ENCODE results near the gene COLEC12.

DNA sequence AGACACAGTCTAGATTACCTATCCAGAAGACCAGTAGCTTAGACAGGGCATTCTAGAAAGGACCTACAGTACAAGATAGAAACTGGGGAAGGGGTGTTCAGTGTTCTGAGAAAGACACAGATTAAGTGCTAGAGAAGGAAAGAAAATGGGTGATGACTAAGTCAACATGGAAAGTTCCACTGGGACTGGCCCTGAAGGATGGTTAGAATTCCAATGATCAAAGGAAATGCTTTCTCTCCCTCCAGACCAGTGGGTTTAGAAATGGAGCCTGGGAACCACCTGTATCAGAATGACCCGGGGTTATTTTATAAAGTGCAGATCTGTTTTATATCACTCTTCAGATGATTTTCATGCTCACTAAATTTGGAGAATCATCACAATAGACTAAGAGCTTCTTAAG lies 5.8 kb upstream of the COLEC12 start:
- TF ChIP-seq POLR2A (IDR thresholded peaks at IDR 0.05) (no peak), CTCF (IDR thresholded peaks at IDR 0.05) (no peak)
